Mesenchymal stem cell (in vitro differentiated cells and primary cell): Measurements from ENCODE around the gene GUCD1.

ENCODE experiments used
- DNase-seq: peaks from one replicate; pipeline ENCODE4 v3.0.0-alpha.2; 2013
- H2AFZ ChIP-seq: one replicate; pipeline ENCODE4 v1.6.1; 2013; ENCODE audit warnings: low read depth, mild to moderate bottlenecking, control low read depth, inconsistent platforms, low read length, moderate library complexity
- H2AK5ac ChIP-seq: 2 replicates; pipeline ENCODE4 v1.6.1; 2013; ENCODE audit warnings: low read length, moderate library complexity, mild to moderate bottlenecking, inconsistent platforms; ENCODE audit not compliant: severe bottlenecking
- H2BK120ac ChIP-seq: one replicate; pipeline ENCODE4 v1.6.1; 2013; ENCODE audit warnings: low read depth, mild to moderate bottlenecking, inconsistent platforms, low read length, moderate library complexity
- H2BK12ac ChIP-seq, 2 experiments: one replicate each; pipeline ENCODE4 v1.6.1; 2013; ENCODE audit warnings: inconsistent platforms in 2 of 2, low read length in 2 of 2, mild to moderate bottlenecking in 2 of 2, moderate library complexity in 2 of 2, control low read depth in 1 of 2
- H2BK15ac ChIP-seq: one replicate; pipeline ENCODE4 v1.6.1; 2013; ENCODE audit warnings: mild to moderate bottlenecking, low read depth, inconsistent platforms; ENCODE audit not compliant: poor library complexity, severe bottlenecking
- H2BK5ac ChIP-seq: 2 replicates; pipeline ENCODE4 v1.6.1; 2013; ENCODE audit warnings: low read depth, mild to moderate bottlenecking, low read length, control low read depth, inconsistent platforms; ENCODE audit not compliant: poor library complexity, severe bottlenecking
- H3K14ac ChIP-seq, 2 experiments: one replicate each; pipeline ENCODE4 v1.6.1; 2013; ENCODE audit warnings: inconsistent platforms in 2 of 2, low read length in 2 of 2, control low read depth in 1 of 2, mild to moderate bottlenecking in 1 of 2, moderate library complexity in 1 of 2
- H3K18ac ChIP-seq, 2 experiments: one replicate each; pipeline ENCODE4 v1.6.1; 2013; ENCODE audit warnings: inconsistent platforms in 2 of 2, low read length in 2 of 2, control low read depth in 1 of 2, low read depth in 1 of 2, mild to moderate bottlenecking in 1 of 2
- H3K23ac ChIP-seq, 2 experiments: one replicate each; pipeline ENCODE4 v1.6.1; 2013; ENCODE audit warnings: inconsistent platforms in 2 of 2, low read length in 2 of 2, mild to moderate bottlenecking in 2 of 2, moderate library complexity in 2 of 2, control low read depth in 1 of 2
- H3K27ac ChIP-seq: 2 replicates; pipeline ENCODE4 v1.5.1; 2013; ENCODE audit warnings: mild to moderate bottlenecking, moderate library complexity, low read length, control low read depth, inconsistent platforms; ENCODE audit not compliant: poor library complexity, severe bottlenecking
- H3K27me3 ChIP-seq, 2 experiments: 2 replicates each; pipeline versions ENCODE4 v1.6.1 to v1.7.0; 2013; ENCODE audit warnings: low read length in 2 of 2, mild to moderate bottlenecking in 2 of 2, moderate library complexity in 2 of 2, control low read depth in 1 of 2, inconsistent platforms in 1 of 2; ENCODE audit not compliant: control insufficient read depth in 1 of 2, insufficient read depth in 1 of 2
- H3K36me3 ChIP-seq, 2 experiments: 2 replicates each; pipeline versions ENCODE4 v1.6.1 to v1.7.0; 2013; ENCODE audit warnings: low read length in 2 of 2, control low read depth in 1 of 2, inconsistent platforms in 1 of 2, low read depth in 1 of 2, mild to moderate bottlenecking in 1 of 2; ENCODE audit not compliant: insufficient read depth in 2 of 2, control insufficient read depth in 1 of 2
- H3K4ac ChIP-seq, 2 experiments: one replicate each; pipeline ENCODE4 v1.6.1; 2013; ENCODE audit warnings: inconsistent platforms in 2 of 2, low read length in 2 of 2, mild to moderate bottlenecking in 2 of 2, moderate library complexity in 2 of 2, control low read depth in 1 of 2, low read depth in 1 of 2
- H3K4me1 ChIP-seq: 2 replicates; pipeline ENCODE4 v1.6.1; 2013; ENCODE audit warnings: low read depth, low read length, control low read depth; ENCODE audit not compliant: control insufficient read depth, insufficient read depth
- H3K4me2 ChIP-seq: 2 replicates; pipeline ENCODE4 v1.6.1; 2013; ENCODE audit warnings: low read length, mild to moderate bottlenecking, inconsistent platforms; ENCODE audit not compliant: poor library complexity, severe bottlenecking
- H3K4me3 ChIP-seq, 2 experiments: 2 replicates each; pipeline versions ENCODE4 v1.5.1 to v1.7.0; 2013; ENCODE audit warnings: low read length in 2 of 2, mild to moderate bottlenecking in 2 of 2, control low read depth in 1 of 2, low read depth in 1 of 2; ENCODE audit not compliant: insufficient read depth in 1 of 2
- H3K79me1 ChIP-seq: replicated peaks from 2 replicates; pipeline ENCODE4 v1.6.1; 2013; ENCODE audit warnings: mild to moderate bottlenecking, control low read depth, low read length, inconsistent platforms; ENCODE audit not compliant: poor library complexity, severe bottlenecking
- H3K9ac ChIP-seq: 2 replicates; pipeline ENCODE4 v1.7.0; 2013; ENCODE audit warnings: mild to moderate bottlenecking, low read length, moderate library complexity
- H3K9me3 ChIP-seq: 2 replicates; pipeline ENCODE4 v1.7.0; 2013; ENCODE audit warnings: mild to moderate bottlenecking, low read length; ENCODE audit not compliant: control insufficient read depth
- H4K8ac ChIP-seq: one replicate; pipeline ENCODE4 v1.6.1; 2013; ENCODE audit warnings: inconsistent platforms, mild to moderate bottlenecking, low read length, moderate library complexity
- H4K91ac ChIP-seq: one replicate; pipeline ENCODE4 v1.6.1; 2013; ENCODE audit warnings: mild to moderate bottlenecking, low read length, inconsistent platforms
- WGBS: methylation state at CpG from one replicate; pipeline ENCODE4 v1.1.7; 2013; ENCODE audit warnings: mixed read lengths; 5-methylcytosine and 5-hydroxymethylcytosine counted together

Gene GUCD1

GRCh38 chr22:24523873-24524272, 31.1 kb downstream of the GUCD1 start:
- Histone ChIP-seq H4K91ac (peak overlapping the region; percentile 2), H3K14ac (no peak overlapping the region), H2BK15ac (no peak overlapping the region), H3K9me3 (no peaks in the 10 kb centered on the region), H4K8ac (no peak overlapping the region), H3K23ac (no peak overlapping the region), H3K9ac (peak overlapping the region; percentile 1), H2AFZ (no peak overlapping the region), H3K4ac (no peak overlapping the region), H3K4me2 (no peak overlapping the region), H3K4me1 (peaks cover 8% of the 10 kb centered on the region), H2BK120ac (no peak overlapping the region), H3K79me1 (no peaks in the 10 kb centered on the region), H3K27ac (no peak overlapping the region), H3K27me3 (no peaks in the 10 kb centered on the region), H2BK5ac (no peak overlapping the region), H3K4me3 (no peak overlapping the region), H2AK5ac (no peak overlapping the region), H2BK12ac (no peak overlapping the region), H3K36me3 (no peaks in the 10 kb centered on the region), H3K18ac (peak overlapping the region in 1 of 2 experiments; percentile 28)
- WGBS, result 54% methylated on average over 2 of the region's 2 CpGs
- DNase-seq, result peak; percentile 64

DNA sequence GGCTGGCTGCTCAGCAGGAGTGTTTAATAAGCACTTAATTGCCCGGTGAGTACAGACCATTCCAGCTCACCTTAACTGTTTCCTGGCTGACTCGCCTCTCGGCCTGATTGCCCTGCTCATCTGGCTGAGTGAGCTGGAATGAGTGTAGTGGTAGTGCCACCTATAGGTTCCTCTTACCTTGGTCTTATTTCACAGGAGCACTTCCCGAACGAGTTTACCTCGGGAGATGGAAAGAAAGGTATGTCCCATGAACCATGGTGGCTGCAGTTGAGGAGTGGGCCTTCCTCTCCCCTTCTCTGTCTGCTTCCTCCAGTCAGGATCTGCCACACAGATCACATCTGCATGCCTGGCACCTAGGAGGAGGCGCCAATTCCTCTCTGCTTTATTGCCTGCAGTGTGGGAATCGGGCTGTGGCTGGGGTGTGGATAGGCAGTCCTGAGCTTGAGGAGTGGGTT, 33.1 kb downstream of the GUCD1 start:
- Histone ChIP-seq H3K9ac (peak overlapping the region; percentile 0), H3K27ac (no peak overlapping the region), H3K4me1 (peaks cover 8% of the 10 kb centered on the region), H2AFZ (no peak overlapping the region), H3K4ac (no peak overlapping the region), H3K9me3 (no peaks in the 10 kb centered on the region), H3K23ac (no peak overlapping the region), H3K36me3 (no peaks in the 10 kb centered on the region), H3K18ac (no peak overlapping the region), H2AK5ac (no peak overlapping the region), H3K4me3 (no peak overlapping the region), H2BK12ac (peak overlapping the region in 1 of 2 experiments; percentile 61), H3K27me3 (peaks cover 0 to 4% of the 10 kb centered on the region in 2 experiments), H2BK15ac (no peak overlapping the region), H3K79me1 (no peaks in the 10 kb centered on the region), H2BK5ac (no peak overlapping the region), H4K8ac (no peak overlapping the region), H3K14ac (peak overlapping the region in 1 of 2 experiments; percentile 45), H3K4me2 (no peak overlapping the region), H4K91ac (no peak overlapping the region), H2BK120ac (no peak overlapping the region)
- WGBS, result 32% methylated on average over 8 of the region's 8 CpGs
- DNase-seq, result peak; percentile 53

- H3K18ac ChIP-seq, result no peak overlapping the region
- no peak overlapping the region for H4K91ac ChIP-seq
- H3K4me3 ChIP-seq, result no peak overlapping the region
- no peak overlapping the region for H3K23ac ChIP-seq
- H3K9me3 ChIP-seq, result no peaks in the 10 kb centered on the region
- peaks cover 0 to 10% of the 10 kb centered on the region in 2 experiments for H3K27me3 ChIP-seq
- no peaks in the 10 kb centered on the region for H3K79me1 ChIP-seq
- no peaks in the 10 kb centered on the region for H3K36me3 ChIP-seq
- H3K9ac ChIP-seq, result no peak overlapping the region
- no peak overlapping the region for H3K27ac ChIP-seq
- H2BK12ac ChIP-seq, result peak overlapping the region; percentile 5 to 15
- no peak overlapping the region for H2AK5ac ChIP-seq
- WGBS, result 95% methylated on average over 4 of the region's 5 CpGs
- no peak overlapping the region for H3K4me2 ChIP-seq
- H2BK15ac ChIP-seq, result no peak overlapping the region
- H2AFZ ChIP-seq, result no peak overlapping the region
- H3K4me1 ChIP-seq, result peaks cover 9% of the 10 kb centered on the region
- H4K8ac ChIP-seq, result no peak overlapping the region
- H2BK120ac ChIP-seq, result no peak overlapping the region
- no peak overlapping the region for H3K14ac ChIP-seq
- no peak overlapping the region for H2BK5ac ChIP-seq
- H3K4ac ChIP-seq, result no peak overlapping the region
- DNase-seq, result no peak
Measured at GRCh38 chr22:24519496-24519895, 35.4 kb downstream of the GUCD1 start.

DNA sequence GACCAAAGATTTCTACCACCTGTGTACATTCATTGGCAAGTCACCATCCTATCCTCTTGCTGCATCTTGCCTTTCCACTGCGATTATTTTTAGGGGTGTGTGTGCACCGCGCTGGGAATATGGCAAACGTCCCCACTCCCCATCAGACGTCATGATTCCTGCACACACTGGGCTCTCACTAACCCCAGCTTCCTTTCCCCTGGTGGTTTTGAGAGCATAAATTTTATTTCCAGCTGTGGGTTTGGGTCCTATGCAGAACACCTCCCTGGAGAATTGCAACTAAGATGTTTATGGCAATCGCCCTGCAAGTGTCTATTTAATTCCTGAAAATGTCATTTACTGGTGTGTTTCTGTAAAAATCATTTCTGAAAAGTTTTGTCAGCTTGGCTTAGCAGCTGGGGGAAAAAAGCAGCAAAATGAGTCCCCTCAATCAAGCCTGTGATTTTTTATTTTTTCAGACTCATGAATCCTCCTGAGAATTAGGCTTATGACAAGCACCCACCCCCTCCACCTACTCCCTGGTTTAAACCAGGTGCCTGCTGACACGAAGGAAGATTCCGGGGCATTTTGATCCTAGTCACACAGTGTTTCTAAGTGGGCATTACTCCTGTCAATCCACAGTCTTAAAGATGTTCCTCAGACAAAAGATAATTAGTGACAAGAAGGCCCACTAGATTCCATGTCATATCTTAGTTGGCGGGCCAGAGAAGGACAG, 36.0 kb downstream of the GUCD1 start:
- Histone ChIP-seq H3K9me3 (no peaks in the 10 kb centered on the region), H3K79me1 (no peaks in the 10 kb centered on the region), H2AFZ (no peak overlapping the region), H2BK5ac (no peak overlapping the region), H3K4me2 (no peak overlapping the region), H3K9ac (no peak overlapping the region), H3K36me3 (no peaks in the 10 kb centered on the region), H3K27ac (no peak overlapping the region), H3K4ac (no peak overlapping the region), H3K4me3 (no peak overlapping the region), H3K23ac (no peak overlapping the region), H3K14ac (no peak overlapping the region), H3K27me3 (peaks cover 0 to 10% of the 10 kb centered on the region in 2 experiments), H4K8ac (no peak overlapping the region), H3K4me1 (peaks cover 14% of the 10 kb centered on the region), H2BK120ac (no peak overlapping the region), H4K91ac (no peak overlapping the region), H2BK12ac (no peak overlapping the region), H2AK5ac (no peak overlapping the region), H2BK15ac (no peak overlapping the region), H3K18ac (no peak overlapping the region)
- DNase-seq, result no peak
- 89% methylated on average over 6 of the region's 9 CpGs for WGBS
